ENCODE measurements around the gene PLCB3. TPM values are rescaled to one million over a fixed set of nuclear protein-coding genes. Genes with fewer than 3 reads are reported as not detected.

Gene PLCB3
- total RNA-seq, 2 experiments from 2014 or later, result 18.1 to 20.4 TPM

- ATAC-seq (peak; percentile 71), DNase-seq (peak; percentile 98)
- H3K27me3 Mint-ChIP-seq, result no peaks in the 10 kb centered on the region
- peaks cover 31% of the 10 kb centered on the region for H3K4me1 Mint-ChIP-seq
- peak overlapping the region; percentile 89 for H3K4me3 Mint-ChIP-seq
- H3K9me3 Mint-ChIP-seq (ENCODE audit: low read depth), result no peaks in the 10 kb centered on the region
- peak overlapping the region; percentile 96 for H3K27ac Mint-ChIP-seq
- peaks cover 4% of the 10 kb centered on the region for H3K36me3 Mint-ChIP-seq
- CTCF ChIA-PET, result interaction anchor here (1.0 to 6.1 kb wide), 15 partner anchors 15 to 84 kb away, joined by 3 to 104 read pairs (median 7); partner anchors contain the start of genes BAD, CATSPERZ, ESRRA and FERMT3
These were observed 18.4 kb downstream of the PLCB3 start for GRCh38 chr11:64269540-64270220.

- ATAC-seq (no peak), DNase-seq (no peak)
- CTCF ChIA-PET, result interaction anchor here (1.0 to 3.0 kb wide), 4 partner anchors 24 to 174 kb away, joined by 3 to 12 read pairs (median 6); partner anchors contain the start of gene PLCB3
- Mint-ChIP-seq H3K27ac (no peak overlapping the region), H3K27me3 (no peaks in the 10 kb centered on the region), H3K9me3 (ENCODE audit: low read depth) (no peaks in the 10 kb centered on the region), H3K4me1 (peaks cover 16% of the 10 kb centered on the region), H3K36me3 (peaks cover 7% of the 10 kb centered on the region), H3K4me3 (no peak overlapping the region)
These were observed 23.9 kb downstream of the PLCB3 start for GRCh38 chr11:64275031-64275800.

- peaks cover 14% of the 10 kb centered on the region for H3K4me1 Mint-ChIP-seq
- DNase-seq (no peak), ATAC-seq (no peak)
- H3K4me3 Mint-ChIP-seq, result no peak overlapping the region
- no peaks in the 10 kb centered on the region for H3K27me3 Mint-ChIP-seq
- CTCF ChIA-PET, result interaction anchor here (1.0 to 3.0 kb wide), 4 partner anchors 11 to 28 kb away, joined by 3 to 12 read pairs (median 6); partner anchors contain the start of gene PLCB3
- H3K9me3 Mint-ChIP-seq (ENCODE audit: low read depth), result no peaks in the 10 kb centered on the region
- H3K36me3 Mint-ChIP-seq, result peaks cover 7% of the 10 kb centered on the region
- no peak overlapping the region for H3K27ac Mint-ChIP-seq
These were observed 24.5 kb downstream of the PLCB3 start for GRCh38 chr11:64275841-64276240.

- Mint-ChIP-seq H3K27me3 (no peaks in the 10 kb centered on the region), H3K36me3 (peaks cover 11% of the 10 kb centered on the region), H3K27ac (no peak overlapping the region), H3K9me3 (ENCODE audit: low read depth) (no peaks in the 10 kb centered on the region), H3K4me1 (peaks cover 14% of the 10 kb centered on the region), H3K4me3 (no peak overlapping the region)
- CTCF ChIA-PET, result interaction anchor here (1.3 to 3.0 kb wide), 3 partner anchors 10 to 55 kb away, joined by 3 to 12 read pairs (median 3); partner anchors contain the start of gene PLCB3
- no peak for DNase-seq
- no peak for ATAC-seq
These were observed 25.5 kb downstream of the PLCB3 start for GRCh38 chr11:64276653-64277431.

- no peaks in the 10 kb centered on the region for H3K27me3 Mint-ChIP-seq
- H3K36me3 Mint-ChIP-seq, result peaks cover 15% of the 10 kb centered on the region
- no peak for ATAC-seq
- H3K27ac Mint-ChIP-seq, result peak overlapping the region; percentile 44
- H3K9me3 Mint-ChIP-seq (ENCODE audit: low read depth), result no peaks in the 10 kb centered on the region
- CTCF ChIA-PET, result interaction anchor here (1.0 to 1.5 kb wide), 3 partner anchors 18 to 29 kb away, joined by 3 to 4 read pairs (median 3); no protein-coding TSS in a partner anchor
- DNase-seq, result no peak
- H3K4me3 Mint-ChIP-seq, result no peak overlapping the region
- peaks cover 15% of the 10 kb centered on the region for H3K4me1 Mint-ChIP-seq
These were observed 27.4 kb downstream of the PLCB3 start for GRCh38 chr11:64278576-64279190.

GRCh38 chr11:64281957-64282770, 30.8 kb downstream of the PLCB3 start:
- CTCF ChIA-PET, result interaction anchor here (1.2 to 15.2 kb wide), 6 partner anchors 10 to 280 kb away, joined by 3 to 188 read pairs (median 6); partner anchors contain the start of genes CATSPERZ, ESRRA and PLCB3

GRCh38 chr11:64283092-64283491, 31.8 kb downstream of the PLCB3 start:
- Mint-ChIP-seq H3K27me3 (no peaks in the 10 kb centered on the region), H3K36me3 (peaks cover 11% of the 10 kb centered on the region), H3K9me3 (ENCODE audit: low read depth) (no peaks in the 10 kb centered on the region), H3K4me3 (no peak overlapping the region), H3K27ac (peak overlapping the region; percentile 33), H3K4me1 (peaks cover 18% of the 10 kb centered on the region)
- ATAC-seq (no peak), DNase-seq (no peak)
- CTCF ChIA-PET, result interaction anchor here (1.2 to 15.2 kb wide), 8 partner anchors 11 to 281 kb away, joined by 3 to 188 read pairs (median 4); partner anchors contain the start of genes CATSPERZ, ESRRA, PLCB3 and PRDX5

More at GRCh38 chr11:64281957-64282770, 30.8 kb downstream of the PLCB3 start:
- Mint-ChIP-seq H3K9me3 (ENCODE audit: low read depth) (no peaks in the 10 kb centered on the region), H3K4me1 (peaks cover 21% of the 10 kb centered on the region), H3K4me3 (no peak overlapping the region), H3K27me3 (no peaks in the 10 kb centered on the region), H3K27ac (no peak overlapping the region), H3K36me3 (peaks cover 12% of the 10 kb centered on the region)
- DNase-seq (no peak), ATAC-seq (no peak)

GRCh38 chr11:64284048-64284961, 33.0 kb downstream of the PLCB3 start, which contains the start of gene BAD:
Gene BAD, minus strand, starts transcription at chr11:64284665. Its CDS starts 297 bp downstream, at chr11:64284368.
- DNase-seq (peak; percentile 96), ATAC-seq (peak; percentile 85)
- Mint-ChIP-seq H3K9me3 (ENCODE audit: low read depth) (no peaks in the 10 kb centered on the region), H3K36me3 (peaks cover 8% of the 10 kb centered on the region), H3K4me3 (peak within 1 kb of the TSS; percentile 79), H3K27ac (peak within 1 kb of the TSS; percentile 89), H3K4me1 (peaks cover 18% of the 10 kb centered on the region), H3K27me3 (no peaks in the 10 kb centered on the region)
- CTCF ChIA-PET, result interaction anchor here (1.1 to 15.2 kb wide), 10 partner anchors 12 to 284 kb away, joined by 3 to 188 read pairs (median 8); partner anchors contain the start of genes CATSPERZ, ESRRA, FERMT3 and PLCB3

- H3K36me3 Mint-ChIP-seq, result peaks cover 8% of the 10 kb centered on the region
- peak within 1 kb of the TSS; percentile 79 for H3K4me3 Mint-ChIP-seq
- ATAC-seq (peak; percentile 69), DNase-seq (peak; percentile 91)
- H3K4me1 Mint-ChIP-seq, result peaks cover 18% of the 10 kb centered on the region
- no peaks in the 10 kb centered on the region for H3K9me3 Mint-ChIP-seq (ENCODE audit: low read depth)
- CTCF ChIA-PET, result interaction anchor here (1.1 to 15.2 kb wide), 9 partner anchors 13 to 285 kb away, joined by 3 to 188 read pairs (median 10); partner anchors contain the start of genes CATSPERZ, ESRRA, FERMT3 and PLCB3
- peaks cover 1% of the 10 kb centered on the region for H3K27me3 Mint-ChIP-seq
- peak within 1 kb of the TSS; percentile 89 for H3K27ac Mint-ChIP-seq
These were observed 33.9 kb downstream of the PLCB3 start, which contains the start of gene GPR137 for GRCh38 chr11:64284962-64285884. Gene GPR137, plus strand, starts transcription at chr11:64285848. Its CDS starts 677 bp downstream, at chr11:64286525.

All from activated CD8-positive, alpha-beta memory T cell treated with anti-CD3 and anti-CD28 coated beads, Interleukin-2, amount 10 ng/mL, durations not matched to agents 7 days and 5 days (primary cell).